HL-60/S4 treated with retinoic acid at 250 ng/mL for 4 days and 3 days (cell line): ENCODE data around the gene TEX22.

Source experiments
- in situ Hi-C: fragments of 300-500 bp; cut with MboI; formaldehyde crosslinking; loops from 2 replicates; pipeline ENCODE4 v1.7.0; 2022; ENCODE audit warnings: low sequenced_read_pairs

The TEX22 gene

GRCh38 chr14:105418269-105419194, 20.2 kb downstream of the TEX22 start:
- in situ Hi-C loops = no loop called here

- in situ Hi-C loops = no loop called here
Observed at GRCh38 chr14:105419195-105420091, 21.1 kb downstream of the TEX22 start, which contains the start of gene MTA1. TSS of gene MTA1 (plus strand) at chr14:105419827. CDS start at chr14:105420036, 209 bp downstream.

GRCh38 chr14:105420101-105420973, 22.0 kb downstream of the TEX22 start:
- in situ Hi-C loops = no loop called here

- in situ Hi-C loops = no loop called here
Observed at GRCh38 chr14:105420974-105421674, 22.8 kb downstream of the TEX22 start.

GRCh38 chr14:105421723-105422615, 23.6 kb downstream of the TEX22 start:
- in situ Hi-C loops = no loop called here

GRCh38 chr14:105422695-105423487, 24.6 kb downstream of the TEX22 start:
- in situ Hi-C loops = no loop called here

GRCh38 chr14:105423488-105424195, 25.3 kb downstream of the TEX22 start:
- in situ Hi-C loops = no loop called here

- in situ Hi-C loops = no loop called here
Observed at GRCh38 chr14:105424861-105425260, 26.5 kb downstream of the TEX22 start.

- in situ Hi-C loops = no loop called here
Observed at GRCh38 chr14:105425823-105426247, 27.5 kb downstream of the TEX22 start.

- in situ Hi-C loops = no loop called here
Observed at GRCh38 chr14:105426416-105427130, 28.2 kb downstream of the TEX22 start.

GRCh38 chr14:105427412-105427811, 29.1 kb downstream of the TEX22 start:
- in situ Hi-C loops = no loop called here

GRCh38 chr14:105427936-105428485, 29.7 kb downstream of the TEX22 start:
- in situ Hi-C loops = no loop called here

GRCh38 chr14:105430042-105430441, 31.7 kb downstream of the TEX22 start:
- in situ Hi-C loops = no loop called here

GRCh38 chr14:105430565-105430964, 32.2 kb downstream of the TEX22 start:
- in situ Hi-C loops = no loop called here

GRCh38 chr14:105431256-105431655, 32.9 kb downstream of the TEX22 start:
- in situ Hi-C loops = no loop called here

GRCh38 chr14:105432657-105433056, 34.3 kb downstream of the TEX22 start:
- in situ Hi-C loops = no loop called here
